Keratinocyte (primary cell): Measurements from ENCODE around the gene FAM170B. TPM values are rescaled to one million over a fixed set of nuclear protein-coding genes. Genes with fewer than 3 reads are reported as not detected.

ENCODE experiments used
- DNase-seq: peaks from one replicate; pipeline ENCODE4 v3.0.0-alpha.2; 2011; ENCODE audit warnings: low read depth, missing footprints, low spot score
- FAIRE-seq: peaks from 2 replicates; lab custom pipeline; 2011; peaks lifted over from hg19 to GRCh38; lab: Jason Lieb, UNC
- H2AFZ ChIP-seq: 2 replicates; pipeline ENCODE4 v1.6.0; 2012; ENCODE audit warnings: low read length, control low read depth, inconsistent platforms; ENCODE audit not compliant: control insufficient read depth
- H3K27ac ChIP-seq: 2 replicates; pipeline ENCODE4 v1.5.1; 2011; ENCODE audit warnings: low read length; ENCODE audit not compliant: control insufficient read depth, insufficient read depth
- H3K27me3 ChIP-seq: 3 replicates; pipeline ENCODE4 v1.6.0; 2011; ENCODE audit warnings: low read length; ENCODE audit not compliant: control insufficient read depth, insufficient read depth; ENCODE audit errors: extremely low read depth
- H3K36me3 ChIP-seq, 2 experiments: 2 replicates in 1 of 2; 3 replicates in 1 of 2; pipeline ENCODE4 v1.5.1; 2011; ENCODE audit warnings: low read length in 2 of 2, mild to moderate bottlenecking in 1 of 2; ENCODE audit not compliant: control insufficient read depth in 2 of 2, insufficient read depth in 2 of 2; ENCODE audit errors: extremely low read depth in 1 of 2
- H3K4me1 ChIP-seq: 3 replicates; pipeline ENCODE4 v1.5.1; 2011; ENCODE audit warnings: low read length; ENCODE audit not compliant: control insufficient read depth, insufficient read depth; ENCODE audit errors: extremely low read depth
- H3K4me2 ChIP-seq: 3 replicates; pipeline ENCODE4 v1.6.0; 2011; ENCODE audit warnings: low read depth, low read length; ENCODE audit not compliant: control insufficient read depth, insufficient read depth; ENCODE audit errors: extremely low read depth
- H3K4me3 ChIP-seq, 3 experiments: fragments of 200-600 bp in 1 of 3; sonication (generic) in 1 of 3; 2 replicates in 2 of 3; 3 replicates in 1 of 3; pipeline ENCODE4 v1.5.1; 2011 to 2016; ENCODE audit warnings: low read length in 3 of 3, mild to moderate bottlenecking in 3 of 3, control low read depth in 2 of 3, inconsistent platforms in 1 of 3, low read depth in 1 of 3, mixed read lengths in 1 of 3, mixed run types in 1 of 3, moderate library complexity in 1 of 3; ENCODE audit not compliant: control insufficient read depth in 2 of 3, insufficient read depth in 2 of 3; ENCODE audit errors: extremely low read depth in 1 of 3
- H3K79me2 ChIP-seq: 2 replicates; pipeline ENCODE4 v1.6.0; 2012; ENCODE audit warnings: low read length; ENCODE audit not compliant: control insufficient read depth, insufficient read depth
- H3K9ac ChIP-seq: 3 replicates; pipeline ENCODE4 v1.6.0; 2011; ENCODE audit warnings: low read length; ENCODE audit not compliant: control insufficient read depth, insufficient read depth; ENCODE audit errors: extremely low read depth
- H3K9me1 ChIP-seq: 3 replicates; pipeline ENCODE4 v1.6.0; 2011; ENCODE audit warnings: low read length; ENCODE audit not compliant: control insufficient read depth, insufficient read depth; ENCODE audit errors: extremely low read depth
- H3K9me3 ChIP-seq: 2 replicates; pipeline ENCODE4 v1.5.1; 2012; ENCODE audit warnings: low read depth, low read length; ENCODE audit not compliant: control insufficient read depth
- H4K20me1 ChIP-seq: 3 replicates; pipeline ENCODE4 v1.6.0; 2011; ENCODE audit warnings: low read length; ENCODE audit not compliant: control insufficient read depth, insufficient read depth; ENCODE audit errors: extremely low read depth
- CTCF ChIP-seq, 3 experiments: IDR thresholded peaks in 1 of 3; conservative IDR thresholded peaks in 1 of 3; optimal IDR thresholded peaks in 1 of 3; 2 replicates in 2 of 3; 3 replicates in 1 of 3; pipeline versions ENCODE3 to v1.5.1; 2011; ENCODE audit warnings: low read length in 3 of 3, mild to moderate bottlenecking in 3 of 3, moderate library complexity in 2 of 3, control low read depth in 1 of 3, inconsistent platforms in 1 of 3; ENCODE audit not compliant: insufficient read depth in 2 of 3; ENCODE audit errors: extremely low read depth in 1 of 3
- EZH2 ChIP-seq: IDR thresholded peaks from one replicate; pipeline ENCODE4 v1.6.1; 2012; ENCODE audit warnings: inconsistent platforms, mild to moderate bottlenecking, low read length, moderate library complexity
- dilution Hi-C: fragments of 300-500 bp; cut with MboI; formaldehyde crosslinking; loops from one replicate; pipeline ENCODE4 v1.7.0; 2020; ENCODE audit warnings: low sequenced_read_pairs; ENCODE audit not compliant: extremely low pct_ligation_motif_present
- polyA plus RNA-seq, 5 experiments: library from polyadenylated mRNA; depleted of rRNA in 3 of 5; stranded (reverse) in 3 of 5; stranded (forward) in 1 of 5; unstranded in 1 of 5; fragments of >200 nt; gene quantifications; 1 replicate in 1 of 5; 2 replicates in 3 of 5; 3 replicates in 1 of 5; pipeline versions ENCODE4 v1.2.1 to v1.2.3, GENCODE V29; 2011 to 2012; ENCODE audit warnings: missing spikeins in 2 of 5, low read depth in 1 of 5, low replicate concordance in 1 of 5

The FAM170B gene
- polyA plus RNA-seq, 1 donor (not counting 4 experiments of a cell fraction or from before 2014, with no cell fraction given): not detected

- Histone ChIP-seq H3K9ac (no peak overlapping the region), H3K36me3 (no peaks in the 10 kb centered on the region), H3K4me3 (no peak overlapping the region), H3K9me1 (no peaks in the 10 kb centered on the region), H3K4me2 (no peak overlapping the region), H4K20me1 (no peaks in the 10 kb centered on the region), H3K4me1 (no peaks in the 10 kb centered on the region), H3K27ac (no peak overlapping the region), H3K27me3 (no peaks in the 10 kb centered on the region), H3K9me3 (no peaks in the 10 kb centered on the region), H2AFZ (no peak overlapping the region), H3K79me2 (no peaks in the 10 kb centered on the region)
- TF ChIP-seq EZH2: no peak
- no peak for TF ChIP-seq CTCF (optimal IDR thresholded peaks at IDR 0.05 in 1 of 3, IDR thresholded peaks at IDR 0.05 in 1 of 3, conservative IDR thresholded peaks at IDR 0.05 in 1 of 3; ENCODE audit: extremely low read depth in 1 of 3, insufficient read depth in 2 of 3, low read length in 3 of 3)
- dilution Hi-C loops: no loop called here
- no peak for FAIRE-seq
- no peak for DNase-seq
Measured at GRCh38 chr10:49162063-49162462, 28.2 kb upstream of the FAM170B start.

GRCh38 chr10:49161411-49161997, 27.7 kb upstream of the FAM170B start:
- Histone ChIP-seq H3K79me2 (no peaks in the 10 kb centered on the region), H3K27ac (no peak overlapping the region), H3K9me3 (no peaks in the 10 kb centered on the region), H4K20me1 (no peaks in the 10 kb centered on the region), H3K4me2 (no peak overlapping the region), H3K4me3 (no peak overlapping the region), H2AFZ (no peak overlapping the region), H3K27me3 (no peaks in the 10 kb centered on the region), H3K9me1 (no peaks in the 10 kb centered on the region), H3K36me3 (no peaks in the 10 kb centered on the region), H3K4me1 (no peaks in the 10 kb centered on the region), H3K9ac (no peak overlapping the region)
- DNase-seq (no peak), FAIRE-seq (peak; percentile 36)
- dilution Hi-C loops: no loop called here
- TF ChIP-seq EZH2 (no peak), CTCF (optimal IDR thresholded peaks at IDR 0.05 in 1 of 3, IDR thresholded peaks at IDR 0.05 in 1 of 3, conservative IDR thresholded peaks at IDR 0.05 in 1 of 3; ENCODE audit: extremely low read depth in 1 of 3, insufficient read depth in 2 of 3, low read length in 3 of 3) (peak; percentile 25 to 54 (median 48))
